Right cardiac atrium (tissue), 5 donors: ENCODE measurements around the gene GLIS1. TPM values are rescaled to one million over a fixed set of nuclear protein-coding genes. Genes with fewer than 3 reads are reported as not detected.

Source experiments
- ATAC-seq, 2 donors: fragments of 200-7000 bp; cut with Tn5 transposase; one replicate each; pipeline versions ENCODE4 v1.8.0 to v1.9.1; 2020; ENCODE audit warnings: moderate library complexity in 2 of 2, mild to moderate bottlenecking in 1 of 2
- DNase-seq, 3 donors: peaks; one replicate each; pipeline ENCODE4 v3.0.0-alpha.2; 2020
- H3K27ac ChIP-seq: one replicate; pipeline ENCODE4 v1.5.1; 2013; ENCODE audit warnings: mild to moderate bottlenecking, low read length, control low read depth, moderate library complexity
- H3K27me3 ChIP-seq: one replicate; pipeline ENCODE4 v1.6.1; 2013; ENCODE audit not compliant: control insufficient read depth, insufficient read depth
- H3K4me1 ChIP-seq: one replicate; pipeline ENCODE4 v1.6.1; 2013; ENCODE audit warnings: low read length; ENCODE audit not compliant: control insufficient read depth, insufficient read depth
- H3K4me3 ChIP-seq: one replicate; pipeline ENCODE4 v1.5.1; 2013; ENCODE audit warnings: low read length, control low read depth
- H3K9me3 ChIP-seq: one replicate; pipeline ENCODE4 v1.6.1; 2013; ENCODE audit warnings: low read length; ENCODE audit not compliant: control insufficient read depth
- WGBS: extraction: QIAGEN DNeasy Blood & Tissue Kit; methylation state at CpG from one replicate; pipeline ENCODE4 v1.1.7; 2013; 5-methylcytosine and 5-hydroxymethylcytosine counted together
- intact Hi-C, 4 donors: fragments of 100-400 bp; cut with DNase I; formaldehyde crosslinking; loops; one replicate each; pipeline versions ENCODE4 v1.11.0 to v1.14.0; 2022 to 2023
- polyA plus RNA-seq: library from polyadenylated mRNA; stranded (reverse); fragments of 200-250 nt; gene quantifications from one replicate; pipeline ENCODE4 v1.2.3, GENCODE V29; 2013
- total RNA-seq, 4 donors: library from RNA; stranded (reverse); fragmentation: NEBNext Ultra II Directional; extraction: Animal tissue kit (Norgen Biotek cat#: 25700); gene quantifications; one replicate each; pipeline ENCODE4 v1.2.1, GENCODE V29; 2021
- donor health status: healthy with polysubstance abuse.
- donor health status: DM: no; HTN: yes; CAD: no.
- donor health status: DM: no; HTN: no; CAD: no.
- donor health status: DM: no; HTN: yes; CAD: no; lungs with severe emphysema.
- donor health status: DM: yes; HTN: yes; CAD: no.

GLIS1 gene
- total and polyA plus RNA-seq, 5 donors = 0.14 to 0.37 (median 0.35) TPM

DNA sequence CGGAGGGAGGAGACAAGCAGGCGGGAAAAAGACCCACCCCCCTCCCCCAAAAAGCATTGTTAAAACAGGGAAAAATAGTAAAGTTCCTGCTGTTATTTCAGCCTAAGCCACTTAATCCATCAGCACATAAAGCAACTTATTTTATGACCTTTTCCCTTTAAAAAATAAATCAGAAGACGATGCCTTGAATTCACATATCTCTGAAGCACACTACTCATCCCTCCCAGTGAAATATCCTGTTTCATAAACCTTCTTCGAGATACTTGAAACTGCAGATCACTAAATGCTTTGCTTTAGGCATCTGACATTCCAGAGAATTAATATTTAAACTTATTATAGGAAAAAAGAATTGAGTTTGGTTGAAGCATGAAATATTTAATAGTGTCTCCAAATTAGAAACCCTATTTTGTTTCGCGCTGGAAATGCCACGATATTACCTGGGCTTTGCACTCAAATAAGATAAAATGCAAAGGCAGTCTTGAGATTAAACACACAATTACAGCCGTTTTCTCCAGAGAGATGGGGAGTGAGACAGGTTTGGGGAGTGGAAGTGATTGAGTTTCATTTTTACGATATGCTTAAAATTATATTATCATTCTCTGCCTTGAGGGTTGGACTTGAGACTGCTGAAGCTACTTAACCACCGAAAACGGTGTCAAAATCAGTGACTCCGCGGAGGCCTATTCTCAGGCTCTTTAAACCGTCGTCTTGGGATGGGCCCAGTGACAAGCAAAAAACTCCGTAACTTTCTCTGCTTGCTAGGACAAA is 9.3 kb downstream of the GLIS1 start:
- no peaks in the 10 kb centered on the region for H3K27me3 ChIP-seq
- intact Hi-C loops = no loop called here
- no peak for ATAC-seq
- H3K27ac ChIP-seq = no peak overlapping the region
- WGBS = 85% methylated on average over 16 of the region's 16 CpGs
- H3K4me1 ChIP-seq = no peaks in the 10 kb centered on the region
- no peaks in the 10 kb centered on the region for H3K9me3 ChIP-seq
- DNase-seq = no peak
- H3K4me3 ChIP-seq = no peak overlapping the region

DNA sequence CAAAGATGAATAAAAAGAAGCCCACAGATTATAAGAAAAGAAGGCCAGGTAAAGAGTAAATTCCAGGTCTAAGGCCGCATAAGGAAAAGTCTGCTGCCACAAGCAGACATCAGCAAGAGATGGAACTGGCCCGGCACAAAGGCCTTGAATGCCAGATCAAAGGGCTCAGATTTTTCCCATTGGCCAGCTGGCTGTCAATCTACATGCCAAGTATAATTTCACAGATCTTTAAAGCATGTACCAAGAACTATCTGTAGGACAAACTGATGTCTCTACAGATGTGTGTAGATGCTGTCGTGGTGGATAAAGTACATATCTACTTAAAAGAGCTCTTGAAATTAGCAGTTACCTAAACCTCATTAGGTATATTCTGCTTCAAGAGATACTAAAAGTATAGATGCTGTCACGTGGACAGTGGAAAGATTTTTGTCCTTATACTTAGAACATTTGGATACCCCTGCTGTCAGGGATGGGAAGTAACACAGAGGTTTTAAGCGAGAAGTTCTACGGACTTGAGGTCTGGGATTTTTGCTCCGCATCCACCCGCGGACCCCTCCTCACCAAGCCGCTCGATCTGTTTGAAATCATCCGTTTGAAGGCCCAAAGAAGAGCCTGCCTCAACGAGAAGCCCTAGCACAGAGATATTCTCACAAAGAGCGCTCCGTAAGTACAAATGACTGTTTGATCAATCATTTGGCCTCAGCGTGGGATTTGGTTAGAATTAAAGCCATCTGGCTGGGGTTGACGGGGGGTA is 10.1 kb downstream of the GLIS1 start:
- intact Hi-C loops = no loop called here
- DNase-seq = no peak
- Histone ChIP-seq H3K27me3 (no peaks in the 10 kb centered on the region), H3K27ac (no peak overlapping the region), H3K4me1 (no peaks in the 10 kb centered on the region), H3K9me3 (no peaks in the 10 kb centered on the region), H3K4me3 (no peak overlapping the region)
- no peak for ATAC-seq
- WGBS = 82% methylated on average over 17 of the region's 17 CpGs

DNA sequence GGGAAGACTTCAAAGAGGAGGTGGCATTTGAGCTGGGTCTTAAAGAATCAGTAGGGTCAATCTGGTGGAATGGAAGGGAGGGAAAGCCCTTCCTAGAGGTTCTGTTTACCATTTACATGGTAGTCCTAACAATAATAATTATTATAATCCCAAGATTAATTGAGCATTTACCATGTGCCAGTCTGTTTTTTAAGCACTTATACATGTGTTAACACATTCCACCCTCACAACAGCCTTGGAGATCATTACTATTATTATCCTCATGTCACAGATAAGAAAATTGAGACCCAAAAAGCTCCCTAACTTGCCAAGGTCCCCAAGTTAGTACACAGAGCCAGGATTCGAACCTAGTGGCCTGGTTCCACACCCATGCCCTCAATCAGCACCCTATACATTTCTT is 10.8 kb downstream of the GLIS1 start:
- WGBS = 68% methylated on average over 1 of the region's 1 CpG
- Histone ChIP-seq H3K9me3 (no peaks in the 10 kb centered on the region), H3K4me3 (no peak overlapping the region), H3K4me1 (no peaks in the 10 kb centered on the region), H3K27ac (no peak overlapping the region), H3K27me3 (no peaks in the 10 kb centered on the region)
- intact Hi-C loops = no loop called here
- no peak for DNase-seq
- no peak for ATAC-seq

DNA sequence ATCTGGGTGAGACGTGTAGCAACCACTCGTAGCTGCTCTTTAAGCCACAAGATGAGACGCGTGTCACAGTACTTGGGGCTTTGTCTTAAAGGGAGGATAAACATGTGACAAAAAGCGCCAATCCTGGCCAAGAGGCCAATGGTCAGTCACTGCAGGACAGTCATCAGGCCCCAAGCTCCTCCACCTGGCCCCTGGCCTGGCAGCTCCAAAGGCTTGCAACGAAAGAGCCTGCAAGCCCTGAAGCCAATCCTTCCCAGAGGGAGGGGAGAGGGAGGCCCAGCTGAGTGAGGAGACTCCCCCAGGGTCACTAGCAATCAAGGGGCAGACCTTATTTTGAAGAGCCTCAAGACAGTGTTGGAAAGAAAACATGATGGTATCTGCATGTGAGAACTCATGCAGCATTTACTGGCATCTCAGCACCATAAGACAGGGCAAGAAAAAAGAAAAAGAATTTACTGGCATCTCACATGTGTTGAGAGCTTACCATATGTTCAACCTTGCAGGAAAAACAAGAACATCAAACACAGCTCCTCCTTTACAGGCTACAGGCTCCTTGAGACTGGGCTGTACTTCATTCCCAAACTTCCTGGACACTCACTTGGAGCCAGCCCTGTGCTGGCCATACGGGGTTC is 11.4 kb downstream of the GLIS1 start:
- intact Hi-C loops = no loop called here
- Histone ChIP-seq H3K9me3 (no peaks in the 10 kb centered on the region), H3K27me3 (no peaks in the 10 kb centered on the region), H3K27ac (no peak overlapping the region), H3K4me3 (no peak overlapping the region), H3K4me1 (no peaks in the 10 kb centered on the region)
- 93% methylated on average over 7 of the region's 7 CpGs for WGBS
- DNase-seq (no peak), ATAC-seq (no peak)

DNA sequence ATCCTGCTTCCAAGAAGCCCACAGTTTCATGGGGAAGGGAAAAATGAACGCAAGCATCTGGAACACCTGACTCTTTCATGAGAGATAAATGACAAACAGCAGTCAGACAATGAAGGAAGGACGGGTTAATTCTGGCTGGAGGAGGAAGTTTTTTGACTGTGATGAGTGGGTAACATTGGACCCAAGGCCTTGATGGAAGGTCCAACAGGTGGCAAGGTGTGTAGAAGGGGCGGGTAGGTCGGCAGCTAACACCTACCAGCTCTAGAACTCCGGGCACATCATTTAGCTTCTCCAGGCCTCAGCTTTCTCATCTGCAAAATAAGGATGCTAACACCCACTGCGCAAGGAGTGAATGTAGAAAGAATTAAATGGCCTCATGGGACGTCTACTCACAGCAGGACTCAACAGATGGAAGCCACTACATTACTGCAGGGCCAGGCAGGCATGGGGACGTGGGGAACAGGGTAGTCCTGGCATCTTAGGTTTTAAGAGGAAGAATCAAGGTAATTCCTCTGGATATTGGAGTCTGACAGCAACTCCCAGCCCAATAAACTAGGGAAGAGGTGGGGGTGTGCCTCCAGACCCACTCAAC is 12.9 kb downstream of the GLIS1 start:
- H3K27me3 ChIP-seq = no peaks in the 10 kb centered on the region
- H3K4me1 ChIP-seq = no peaks in the 10 kb centered on the region
- WGBS = 88% methylated on average over 8 of the region's 8 CpGs
- no peaks in the 10 kb centered on the region for H3K9me3 ChIP-seq
- ATAC-seq (no peak), DNase-seq (no peak)
- intact Hi-C loops = no loop called here
- H3K4me3 ChIP-seq = no peak overlapping the region
- H3K27ac ChIP-seq = no peak overlapping the region

DNA sequence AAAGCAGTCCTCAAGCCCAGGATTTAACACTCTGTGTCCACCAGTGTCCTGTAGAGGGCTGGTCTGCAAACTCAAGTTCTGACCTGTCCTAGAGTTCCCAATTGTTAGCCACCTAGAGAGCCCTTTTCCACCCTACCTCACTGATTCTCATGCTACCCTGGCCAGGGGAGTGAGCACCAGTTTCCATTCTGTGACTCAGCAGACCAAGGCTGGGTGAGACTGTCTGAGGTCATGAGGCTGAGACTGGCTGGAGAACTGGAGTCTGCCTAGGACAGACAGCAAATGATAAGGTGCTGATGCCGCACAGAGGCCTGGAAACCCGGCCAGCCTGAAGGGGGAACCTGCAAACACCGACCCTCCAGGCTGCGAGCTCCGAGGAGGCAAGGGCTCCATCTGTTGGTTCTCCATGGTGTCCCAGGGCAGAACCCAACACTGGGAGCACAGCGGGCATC is 13.7 kb downstream of the GLIS1 start:
- 35% methylated on average over 6 of the region's 6 CpGs for WGBS
- intact Hi-C loops = no loop called here

DNA sequence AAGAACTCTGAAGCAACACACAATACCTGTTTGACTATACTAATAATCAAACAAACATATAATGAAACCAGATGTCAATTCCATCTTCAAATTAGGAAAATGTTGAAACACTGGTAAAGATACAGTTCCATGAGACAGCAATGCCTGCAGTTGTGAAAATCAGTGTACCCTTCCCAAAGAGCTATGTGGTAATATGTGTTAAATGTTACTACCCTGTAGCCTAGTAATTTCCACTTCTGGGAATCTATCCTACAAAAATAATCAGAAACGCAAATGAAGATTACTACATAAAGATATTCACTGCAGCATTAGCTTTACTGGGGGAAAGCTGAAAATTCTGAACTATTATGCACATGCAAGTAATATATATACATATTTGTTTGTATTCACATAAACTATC is 16.9 kb downstream of the GLIS1 start:
- intact Hi-C loops = no loop called here
- Histone ChIP-seq H3K9me3 (no peaks in the 10 kb centered on the region), H3K27ac (no peak overlapping the region), H3K27me3 (no peaks in the 10 kb centered on the region), H3K4me1 (no peaks in the 10 kb centered on the region), H3K4me3 (no peak overlapping the region)
- ATAC-seq (peak in 1 of 2 donors; percentile 55), DNase-seq (no peak)
- 52% methylated on average over 1 of the region's 1 CpG for WGBS

More for the DNA sequence above, 13.7 kb downstream of the GLIS1 start:
- Histone ChIP-seq H3K27me3 (no peaks in the 10 kb centered on the region), H3K9me3 (no peaks in the 10 kb centered on the region), H3K27ac (no peak overlapping the region), H3K4me3 (no peak overlapping the region), H3K4me1 (no peaks in the 10 kb centered on the region)
- ATAC-seq = no peak
- no peak for DNase-seq

DNA sequence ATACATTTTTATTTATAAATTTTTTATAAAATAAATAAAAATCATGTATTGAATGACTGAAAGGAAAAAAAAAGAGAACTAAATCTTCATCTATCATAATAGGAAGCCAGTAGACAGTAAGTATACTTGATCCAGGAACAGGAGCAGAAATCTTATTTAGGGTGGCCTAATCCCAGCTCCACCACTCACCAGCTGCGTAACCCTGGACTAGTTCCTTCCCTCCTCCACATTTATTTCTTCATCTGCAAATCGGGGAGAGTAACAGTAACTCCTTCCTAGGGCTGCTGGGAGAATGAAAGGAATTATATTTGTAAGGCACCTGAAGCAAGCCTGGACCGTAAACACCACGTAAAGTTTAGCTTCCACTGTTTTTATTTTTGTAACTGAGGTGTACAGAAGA is 17.9 kb downstream of the GLIS1 start:
- ATAC-seq (no peak), DNase-seq (no peak)
- H3K4me3 ChIP-seq = no peak overlapping the region
- H3K27me3 ChIP-seq = no peaks in the 10 kb centered on the region
- 70% methylated on average over 4 of the region's 4 CpGs for WGBS
- intact Hi-C loops = no loop called here
- no peaks in the 10 kb centered on the region for H3K4me1 ChIP-seq
- no peaks in the 10 kb centered on the region for H3K9me3 ChIP-seq
- no peak overlapping the region for H3K27ac ChIP-seq

DNA sequence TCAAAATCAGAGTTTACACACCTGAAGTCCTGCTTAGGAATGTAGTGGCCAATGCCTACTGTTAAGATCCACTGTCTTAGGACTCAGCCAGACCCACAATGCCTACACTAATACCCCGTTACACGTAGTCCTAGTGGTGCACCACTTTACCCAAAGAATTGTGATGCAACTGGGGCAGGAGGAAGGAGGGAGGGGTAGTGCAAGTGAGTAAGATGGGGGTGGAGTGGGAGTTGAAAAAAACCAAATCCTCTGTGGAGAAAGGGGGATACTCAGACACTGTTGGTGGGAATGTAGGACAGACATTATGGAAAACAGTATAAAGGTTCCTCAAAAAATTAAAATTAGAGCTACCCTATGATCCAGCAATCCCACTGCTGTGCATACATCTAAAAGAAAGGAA is 19.5 kb downstream of the GLIS1 start:
- Histone ChIP-seq H3K4me1 (no peaks in the 10 kb centered on the region), H3K27ac (no peak overlapping the region), H3K9me3 (no peaks in the 10 kb centered on the region), H3K4me3 (no peak overlapping the region), H3K27me3 (no peaks in the 10 kb centered on the region)
- WGBS = 78% methylated on average over 2 of the region's 2 CpGs
- ATAC-seq = no peak
- no peak for DNase-seq
- intact Hi-C loops = no loop called here

DNA sequence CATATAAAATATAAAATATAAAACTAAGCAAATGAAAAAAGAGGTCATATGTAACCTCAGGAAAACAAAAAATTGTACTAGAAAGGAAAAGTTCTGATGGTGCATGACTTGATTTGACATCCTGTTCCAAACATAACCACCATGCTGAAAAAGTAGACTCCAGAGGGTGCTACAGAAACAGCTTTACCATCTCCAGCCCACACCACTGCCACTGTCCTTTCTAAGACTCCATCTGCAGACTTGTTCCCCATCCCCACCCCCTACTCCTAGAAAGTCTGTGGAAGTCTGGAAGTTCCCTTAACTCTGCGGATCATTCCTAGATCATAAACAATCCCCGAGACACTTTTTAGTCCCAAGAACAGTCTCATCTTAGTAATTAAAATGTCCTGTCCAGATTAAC is 20.5 kb downstream of the GLIS1 start:
- intact Hi-C loops = no loop called here

More for the DNA sequence above, 20.5 kb downstream of the GLIS1 start:
- Histone ChIP-seq H3K4me1 (no peaks in the 10 kb centered on the region), H3K4me3 (no peak overlapping the region), H3K27ac (no peak overlapping the region), H3K27me3 (no peaks in the 10 kb centered on the region), H3K9me3 (no peaks in the 10 kb centered on the region)
- no peak for DNase-seq
- 68% methylated on average over 2 of the region's 2 CpGs for WGBS
- no peak for ATAC-seq
